Lower lobe of right lung (tissue), 2 donors: ENCODE measurements around the gene STRA8. TPM values are rescaled to one million over a fixed set of nuclear protein-coding genes. Genes with fewer than 3 reads are reported as not detected.

ENCODE experiments used
- ATAC-seq, 2 donors: fragments of 200-7000 bp; cut with Tn5 transposase; one replicate each; pipeline ENCODE4 v1.9.1; 2020 to 2022; ENCODE audit warnings: mild to moderate bottlenecking in 2 of 2, moderate library complexity in 2 of 2
- DNase-seq: peaks from one replicate; pipeline ENCODE4 v3.0.0-alpha.2; 2020
- H3K27ac ChIP-seq: fragments of 200-600 bp; one replicate; pipeline ENCODE4 v1.8.0; 2022
- H3K27me3 ChIP-seq: fragments of 200-600 bp; one replicate; pipeline ENCODE4 v1.8.0; 2022; ENCODE audit warnings: low read depth
- H3K36me3 ChIP-seq: fragments of 200-600 bp; one replicate; pipeline ENCODE4 v1.8.0; 2022; ENCODE audit warnings: mild to moderate bottlenecking
- H3K4me1 ChIP-seq: fragments of 200-600 bp; one replicate; pipeline ENCODE4 v1.8.0; 2022
- H3K4me3 ChIP-seq: fragments of 200-600 bp; one replicate; pipeline ENCODE4 v1.8.0; 2022; ENCODE audit warnings: mild to moderate bottlenecking
- H3K9me3 ChIP-seq: fragments of 200-600 bp; one replicate; pipeline ENCODE4 v1.8.0; 2022
- CTCF ChIP-seq: fragments of 200-600 bp; IDR thresholded peaks from one replicate; pipeline ENCODE4 v1.8.0; 2022; ENCODE audit warnings: antibody characterized with exemption, mild to moderate bottlenecking
- intact Hi-C: fragments of 100-400 bp; cut with DNase I; formaldehyde crosslinking; loops from one replicate; pipeline ENCODE4 v1.11.0; 2022
- total RNA-seq: library from RNA; stranded (reverse); fragmentation: NEBNext Ultra II Directional; extraction: Animal tissue kit (Norgen Biotek cat#: 25700); gene quantifications from one replicate; pipeline ENCODE4 v1.2.1, GENCODE V29; 2021
- donor health status: DM: no; HTN: yes; CAD: no; lungs with severe emphysema.

The STRA8 gene
- total RNA-seq, 1 donor from 2014 or later = not detected

DNA sequence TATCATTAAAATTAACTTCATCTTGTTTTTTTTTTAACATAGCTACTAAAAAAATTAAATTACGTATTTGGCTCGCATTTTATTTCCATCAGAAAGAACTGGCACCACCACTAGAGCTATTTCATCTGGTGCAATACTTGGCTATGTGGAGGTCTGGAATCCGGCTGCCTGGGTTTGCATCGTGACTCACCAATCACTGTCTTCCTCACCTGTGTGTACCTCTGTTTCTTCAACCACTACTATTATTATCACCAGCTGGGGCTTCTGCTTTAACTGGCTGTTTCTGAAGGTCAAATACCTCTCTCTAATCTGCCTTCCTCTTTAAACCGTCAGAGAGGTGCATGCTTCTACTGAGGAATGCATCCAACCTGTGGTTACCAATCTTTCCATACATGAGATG, 28.8 kb upstream of the STRA8 start:
- Histone ChIP-seq H3K4me3 (no peak overlapping the region), H3K27ac (peak overlapping the region; percentile 44), H3K36me3 (peaks cover 59% of the 10 kb centered on the region), H3K4me1 (peaks cover 47% of the 10 kb centered on the region), H3K9me3 (no peaks in the 10 kb centered on the region), H3K27me3 (no peaks in the 10 kb centered on the region)
- DNase-seq = no peak
- ATAC-seq = no peak
- intact Hi-C loops = no loop called here
- TF ChIP-seq CTCF = no peak

DNA sequence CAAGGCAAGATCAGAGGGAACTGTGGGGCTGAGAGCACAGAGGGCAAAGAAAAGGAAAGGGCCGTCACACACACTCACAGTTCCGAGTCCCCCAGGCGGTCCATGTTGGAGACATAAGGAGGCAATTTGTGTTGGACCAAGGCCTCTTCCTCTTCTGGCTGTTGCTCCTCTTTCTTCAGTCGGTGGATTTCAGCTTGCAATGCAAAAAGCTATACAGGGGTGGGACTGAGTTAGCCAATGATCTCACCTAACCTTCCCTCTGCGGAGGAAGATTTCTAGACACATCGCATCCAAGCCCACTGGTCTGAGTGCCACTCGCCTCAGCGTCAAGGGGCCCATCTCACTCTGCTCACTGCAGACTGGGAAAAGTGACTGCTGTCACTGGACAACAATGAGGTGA, 27.8 kb upstream of the STRA8 start:
- no peaks in the 10 kb centered on the region for H3K9me3 ChIP-seq
- no peaks in the 10 kb centered on the region for H3K27me3 ChIP-seq
- peak overlapping the region; percentile 44 for H3K27ac ChIP-seq
- H3K4me3 ChIP-seq = no peak overlapping the region
- TF ChIP-seq CTCF = no peak
- peaks cover 55% of the 10 kb centered on the region for H3K4me1 ChIP-seq
- DNase-seq = no peak
- H3K36me3 ChIP-seq = peaks cover 49% of the 10 kb centered on the region
- intact Hi-C loops = no loop called here
- no peak for ATAC-seq

- intact Hi-C loops = no loop called here
- H3K4me3 ChIP-seq = no peak overlapping the region
- peaks cover 55% of the 10 kb centered on the region for H3K4me1 ChIP-seq
- peak overlapping the region; percentile 31 for H3K27ac ChIP-seq
- no peaks in the 10 kb centered on the region for H3K27me3 ChIP-seq
- no peak for ATAC-seq
- DNase-seq = no peak
- no peaks in the 10 kb centered on the region for H3K9me3 ChIP-seq
- H3K36me3 ChIP-seq = peaks cover 38% of the 10 kb centered on the region
- TF ChIP-seq CTCF = no peak
These were observed 26.7 kb upstream of the STRA8 start for GRCh38 chr7:135206941-135207391.

GRCh38 chr7:135207406-135208101, 26.1 kb upstream of the STRA8 start:
- ATAC-seq (peak in 1 of 2 donors; percentile 1), DNase-seq (no peak)
- no peak for TF ChIP-seq CTCF
- peak overlapping the region; percentile 31 for H3K27ac ChIP-seq
- H3K27me3 ChIP-seq = no peaks in the 10 kb centered on the region
- no peak overlapping the region for H3K4me3 ChIP-seq
- intact Hi-C loops = no loop called here
- H3K4me1 ChIP-seq = peaks cover 55% of the 10 kb centered on the region
- no peaks in the 10 kb centered on the region for H3K9me3 ChIP-seq
- H3K36me3 ChIP-seq = peaks cover 32% of the 10 kb centered on the region

DNA sequence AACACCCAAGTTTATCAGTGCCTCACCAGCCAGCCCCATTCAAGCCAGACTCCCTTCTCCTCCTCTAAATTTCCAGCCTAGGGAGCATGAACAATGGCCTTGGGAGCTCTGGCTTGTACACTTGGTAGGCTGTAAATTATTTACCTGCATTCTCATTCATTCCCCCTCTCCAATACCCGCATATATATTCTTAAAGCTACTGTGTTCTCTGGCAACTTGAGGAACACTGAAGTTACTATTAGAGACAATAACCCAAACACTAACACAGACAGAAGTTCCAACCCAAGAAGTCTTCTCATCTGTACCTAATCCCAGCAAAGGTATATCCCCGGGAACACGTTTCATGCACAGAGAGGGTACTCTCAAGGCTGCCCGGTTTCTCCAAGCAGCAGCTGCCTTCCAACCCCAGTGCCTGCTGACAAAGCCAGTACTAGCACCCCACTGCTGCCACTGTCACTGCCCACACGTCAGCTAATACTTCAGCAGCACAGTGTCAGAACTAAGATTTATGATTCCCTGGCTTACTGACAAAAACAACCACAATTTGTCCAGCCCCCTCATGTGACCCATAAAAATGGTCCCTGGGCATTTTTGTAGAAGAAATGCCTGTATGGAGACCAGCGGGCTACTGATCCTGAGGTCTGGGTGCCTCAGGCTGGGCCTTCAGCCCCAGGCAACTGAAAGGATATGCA, 25.4 kb upstream of the STRA8 start:
- no peak for DNase-seq
- TF ChIP-seq CTCF = no peak
- no peak overlapping the region for H3K4me3 ChIP-seq

More for the DNA sequence above, 25.4 kb upstream of the STRA8 start:
- Histone ChIP-seq H3K4me1 (peaks cover 55% of the 10 kb centered on the region), H3K27me3 (no peaks in the 10 kb centered on the region), H3K36me3 (peaks cover 28% of the 10 kb centered on the region), H3K9me3 (no peaks in the 10 kb centered on the region), H3K27ac (peak overlapping the region; percentile 31)
- intact Hi-C loops = no loop called here
- ATAC-seq = no peak
